ENCODE data around the gene LSAMP. TPM values are rescaled to one million over a fixed set of nuclear protein-coding genes. Genes with fewer than 3 reads are reported as not detected.

Gene LSAMP
- total RNA-seq, 4 donors from 2014 or later = 1.1 to 3.5 (median 2.0) TPM

DNA sequence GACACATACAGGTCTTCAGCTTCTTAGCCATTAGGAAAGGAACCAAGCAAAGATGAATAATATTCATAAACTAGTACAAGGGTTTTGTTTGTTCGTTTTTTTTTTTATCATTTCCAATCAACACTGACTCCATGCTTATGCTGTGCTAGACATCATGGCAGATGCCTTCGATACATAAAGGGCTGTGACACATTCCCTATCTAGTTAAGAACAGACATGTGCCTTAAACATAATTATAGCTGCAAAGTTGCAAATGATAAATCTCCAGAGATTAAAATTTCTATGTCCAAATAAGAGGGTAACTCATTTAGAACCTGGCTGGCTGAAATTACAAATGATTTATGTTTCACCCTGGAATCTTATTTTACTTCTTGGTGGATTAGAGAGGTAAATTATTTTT lies 386.4 kb downstream of the LSAMP start:
- H3K4me3 ChIP-seq (ENCODE audit: low read depth, poor library complexity, severe bottlenecking) = no peak overlapping the region
- WGBS, 2 donors = 73 to 79% methylated on average over 2 of the region's 2 CpGs
- intact Hi-C loops (cut with DNase I; ENCODE audit: low total_unique reads) = no loop called here
- no peak for DNase-seq (ENCODE audit: low spot score in 2 of 2)
- TF ChIP-seq, protein P1, sequence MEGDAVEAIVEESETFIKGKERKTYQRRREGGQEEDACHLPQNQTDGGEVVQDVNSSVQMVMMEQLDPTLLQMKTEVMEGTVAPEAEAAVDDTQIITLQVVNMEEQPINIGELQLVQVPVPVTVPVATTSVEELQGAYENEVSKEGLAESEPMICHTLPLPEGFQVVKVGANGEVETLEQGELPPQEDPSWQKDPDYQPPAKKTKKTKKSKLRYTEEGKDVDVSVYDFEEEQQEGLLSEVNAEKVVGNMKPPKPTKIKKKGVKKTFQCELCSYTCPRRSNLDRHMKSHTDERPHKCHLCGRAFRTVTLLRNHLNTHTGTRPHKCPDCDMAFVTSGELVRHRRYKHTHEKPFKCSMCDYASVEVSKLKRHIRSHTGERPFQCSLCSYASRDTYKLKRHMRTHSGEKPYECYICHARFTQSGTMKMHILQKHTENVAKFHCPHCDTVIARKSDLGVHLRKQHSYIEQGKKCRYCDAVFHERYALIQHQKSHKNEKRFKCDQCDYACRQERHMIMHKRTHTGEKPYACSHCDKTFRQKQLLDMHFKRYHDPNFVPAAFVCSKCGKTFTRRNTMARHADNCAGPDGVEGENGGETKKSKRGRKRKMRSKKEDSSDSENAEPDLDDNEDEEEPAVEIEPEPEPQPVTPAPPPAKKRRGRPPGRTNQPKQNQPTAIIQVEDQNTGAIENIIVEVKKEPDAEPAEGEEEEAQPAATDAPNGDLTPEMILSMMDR (IDR thresholded peaks at IDR 0.05) = no peak
- TF ChIP-seq POLR2A (IDR thresholded peaks at IDR 0.05) = no peak

DNA sequence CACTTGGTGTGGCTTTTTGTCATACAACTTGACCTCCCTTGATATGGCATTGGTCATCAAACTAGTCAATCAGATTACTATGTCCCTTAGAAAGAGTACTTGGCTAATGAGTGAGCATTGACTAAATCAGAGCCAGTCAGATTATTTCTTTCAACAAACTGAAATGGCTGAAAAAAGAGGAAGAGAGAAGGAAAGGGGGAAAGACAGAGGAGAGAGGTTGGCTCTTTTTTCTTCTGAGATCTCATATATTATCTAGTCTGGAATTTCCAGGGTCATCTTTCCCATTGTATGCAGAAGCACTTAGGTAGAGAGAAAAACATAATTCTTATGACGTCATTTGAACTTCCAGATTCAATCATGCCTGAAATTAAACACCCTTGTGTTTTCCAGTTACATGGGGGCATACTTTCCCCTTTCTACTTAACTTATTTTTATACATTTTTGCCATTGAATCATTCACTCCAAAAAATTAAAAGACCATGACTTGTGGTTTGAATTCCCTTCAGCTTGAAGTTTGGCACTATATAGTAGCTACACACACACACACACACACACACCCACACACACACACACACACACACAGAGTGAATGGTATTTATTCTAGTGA lies 387.8 kb downstream of the LSAMP start:
- H3K4me3 ChIP-seq (ENCODE audit: low read depth, poor library complexity, severe bottlenecking) = no peak overlapping the region
- DNase-seq (ENCODE audit: low spot score in 2 of 2) = no peak
- intact Hi-C loops (cut with DNase I; ENCODE audit: low total_unique reads) = no loop called here
- WGBS, 2 donors = 44 to 77% methylated on average over 1 of the region's 1 CpG
- TF ChIP-seq, protein P1 (IDR thresholded peaks at IDR 0.05) = no peak
- TF ChIP-seq POLR2A (IDR thresholded peaks at IDR 0.05) = no peak

DNA sequence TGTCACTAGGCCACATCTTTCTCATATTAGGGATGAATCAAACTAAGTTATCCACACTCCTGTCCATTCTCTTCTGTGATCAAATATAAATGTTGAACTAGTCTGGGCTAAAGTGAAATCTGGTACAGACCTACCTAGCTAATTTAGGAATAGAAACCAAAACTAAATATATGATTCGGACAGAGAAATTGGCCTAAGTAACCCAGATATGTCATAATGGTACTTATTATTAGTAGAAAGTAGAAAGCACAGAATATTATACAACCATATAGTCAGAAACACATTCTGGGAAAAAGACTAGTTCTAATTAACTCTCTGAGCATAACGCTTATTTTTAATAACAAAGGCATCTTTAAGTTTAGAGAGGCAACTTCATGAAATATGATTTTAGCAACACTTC lies 389.0 kb downstream of the LSAMP start:
- intact Hi-C loops (cut with DNase I; ENCODE audit: low total_unique reads) = no loop called here
- 89 to 92% methylated on average over 2 of the region's 2 CpGs for WGBS, 2 donors

DNA sequence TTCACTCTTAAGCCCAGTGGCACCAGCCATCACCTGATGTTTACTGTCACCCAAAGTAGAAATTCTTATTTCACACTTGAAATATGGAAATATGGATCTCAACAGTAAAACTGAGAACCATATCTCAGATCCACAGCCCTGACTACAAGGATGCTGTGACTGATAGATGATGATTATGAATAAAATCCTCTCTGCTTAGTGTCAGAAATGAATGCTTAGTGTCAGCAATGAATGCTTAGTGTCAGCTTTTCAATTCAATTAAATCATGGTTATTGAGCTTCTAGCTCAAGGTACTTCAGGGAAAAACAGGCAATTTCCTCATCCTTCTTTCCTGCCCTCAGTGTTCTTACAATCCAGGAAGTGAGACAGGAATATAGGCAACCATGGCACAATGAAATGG lies 392.3 kb downstream of the LSAMP start:
- intact Hi-C loops (cut with DNase I; ENCODE audit: low total_unique reads) = no loop called here
- TF ChIP-seq, protein P1 (IDR thresholded peaks at IDR 0.05) = no peak
- TF ChIP-seq POLR2A (IDR thresholded peaks at IDR 0.05) = no peak
- H3K4me3 ChIP-seq (ENCODE audit: low read depth, poor library complexity, severe bottlenecking) = no peak overlapping the region
- DNase-seq (ENCODE audit: low spot score in 2 of 2) = no peak

More for the DNA sequence above, 389.0 kb downstream of the LSAMP start:
- no peak overlapping the region for H3K4me3 ChIP-seq (ENCODE audit: low read depth, poor library complexity, severe bottlenecking)
- no peak for DNase-seq (ENCODE audit: low spot score in 2 of 2)
- TF ChIP-seq POLR2A (IDR thresholded peaks at IDR 0.05) = no peak
- TF ChIP-seq, protein P1 (IDR thresholded peaks at IDR 0.05) = no peak

DNA sequence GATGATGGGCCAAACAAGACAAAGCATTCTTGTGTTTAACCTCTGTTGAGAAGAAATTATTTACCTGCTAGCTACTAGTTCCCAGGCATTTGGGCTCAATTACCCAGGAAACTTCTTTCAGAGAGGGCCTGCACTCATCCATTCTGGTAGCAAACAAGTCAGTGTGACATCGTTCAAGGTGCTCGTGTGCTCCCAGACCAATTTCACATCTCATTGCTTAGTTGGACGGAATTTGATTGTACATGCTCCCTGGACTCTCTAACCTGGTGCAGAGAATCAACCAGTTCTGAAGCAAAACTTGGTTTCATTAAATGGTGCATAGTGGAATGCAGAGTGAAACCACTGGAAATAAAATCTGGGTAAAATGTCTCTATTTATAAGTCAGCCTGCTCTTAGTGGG lies 392.7 kb downstream of the LSAMP start:
- intact Hi-C loops (cut with DNase I; ENCODE audit: low total_unique reads) = no loop called here
- WGBS, 2 donors = 83 to 92% methylated on average over 3 of the region's 3 CpGs
- no peak for TF ChIP-seq POLR2A (IDR thresholded peaks at IDR 0.05)
- TF ChIP-seq, protein P1 (IDR thresholded peaks at IDR 0.05) = no peak

DNA sequence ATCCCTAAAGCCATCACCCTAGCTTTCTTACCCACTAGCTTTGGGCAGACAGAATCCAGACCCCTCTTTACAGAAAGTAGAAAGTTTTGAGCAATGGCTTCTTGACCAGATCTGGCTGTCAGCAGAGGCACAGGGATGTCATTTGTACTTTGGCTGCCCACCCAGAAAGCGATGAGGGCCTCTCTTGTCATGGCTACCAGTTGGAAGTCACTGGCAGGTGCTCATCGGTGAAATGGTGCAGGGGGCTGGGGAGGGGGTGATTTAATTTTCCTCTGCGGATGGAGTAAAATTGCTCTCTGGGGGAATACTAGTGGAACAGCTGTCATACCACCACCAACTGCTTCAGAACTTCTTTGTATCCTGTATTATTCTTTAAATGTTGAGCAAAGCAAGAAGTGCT lies 393.7 kb downstream of the LSAMP start:
- no peak for TF ChIP-seq POLR2A (IDR thresholded peaks at IDR 0.05)
- TF ChIP-seq, protein P1 (IDR thresholded peaks at IDR 0.05) = no peak
- DNase-seq (ENCODE audit: low spot score in 2 of 2) = no peak
- WGBS, 2 donors = 94% methylated on average over 3 of the region's 3 CpGs
- H3K4me3 ChIP-seq (ENCODE audit: low read depth, poor library complexity, severe bottlenecking) = no peak overlapping the region
- intact Hi-C loops (cut with DNase I; ENCODE audit: low total_unique reads) = no loop called here

More for the DNA sequence above, 392.7 kb downstream of the LSAMP start:
- DNase-seq (ENCODE audit: low spot score in 2 of 2) = no peak
- no peak overlapping the region for H3K4me3 ChIP-seq (ENCODE audit: low read depth, poor library complexity, severe bottlenecking)

All from lower leg skin (tissue), 4 donors.